Measurements from ENCODE around the gene CEP20.

The CEP20 gene

GRCh38 chr16:15832241-15832640, 56.2 kb downstream of the CEP20 start:
- DNase-seq (ENCODE audit: low read depth, low spot score), result no peak

- DNase-seq (ENCODE audit: low read depth, low spot score), result no peak
Observed at GRCh38 chr16:15830832-15831451, 57.5 kb downstream of the CEP20 start.

GRCh38 chr16:15829460-15829859, 58.9 kb downstream of the CEP20 start:
- DNase-seq (ENCODE audit: low read depth, low spot score), result peak; percentile 9

GRCh38 chr16:15827709-15828343, 60.6 kb downstream of the CEP20 start:
- no peak for DNase-seq (ENCODE audit: low read depth, low spot score)

GRCh38 chr16:15827299-15827698, 61.1 kb downstream of the CEP20 start:
- no peak for DNase-seq (ENCODE audit: low read depth, low spot score)

- no peak for DNase-seq (ENCODE audit: low read depth, low spot score)
Observed at GRCh38 chr16:15825750-15826305, 62.6 kb downstream of the CEP20 start.

GRCh38 chr16:15822957-15823356, 65.4 kb downstream of the CEP20 start:
- DNase-seq (ENCODE audit: low read depth, low spot score), result no peak

- DNase-seq (ENCODE audit: low read depth, low spot score), result no peak
Observed at GRCh38 chr16:15820837-15821236, 67.6 kb downstream of the CEP20 start.

GRCh38 chr16:15819046-15819445, 69.4 kb downstream of the CEP20 start:
- DNase-seq (ENCODE audit: low read depth, low spot score), result no peak

- DNase-seq (ENCODE audit: low read depth, low spot score), result no peak
Observed at GRCh38 chr16:15817446-15817845, 71.0 kb downstream of the CEP20 start.

GRCh38 chr16:15816228-15816627, 72.2 kb downstream of the CEP20 start:
- DNase-seq (ENCODE audit: low read depth, low spot score), result no peak

Data from iPS DF 19.7 (cell line).